ENCODE data around the gene GCNT1.
"Not testable (repeated sequence)": the region's sequence is repeated elsewhere in the genome, so short reads cannot be mapped to it uniquely, and the experiment has no call there.

GCNT1 gene

GRCh38 chr9:76433836-76434235 is 25.1 kb upstream of the GCNT1 start:
- H3K27ac Mint-ChIP-seq, result no peak overlapping the region
- peaks cover 39% of the 10 kb centered on the region for H3K4me1 Mint-ChIP-seq (ENCODE audit: low read depth)
- H3K36me3 Mint-ChIP-seq (ENCODE audit: low read depth), result no peaks in the 10 kb centered on the region
- H3K4me3 Mint-ChIP-seq, result no peak overlapping the region
- H3K9me3 Mint-ChIP-seq, result no peaks in the 10 kb centered on the region
- H3K27me3 Mint-ChIP-seq, result no peaks in the 10 kb centered on the region

DNA sequence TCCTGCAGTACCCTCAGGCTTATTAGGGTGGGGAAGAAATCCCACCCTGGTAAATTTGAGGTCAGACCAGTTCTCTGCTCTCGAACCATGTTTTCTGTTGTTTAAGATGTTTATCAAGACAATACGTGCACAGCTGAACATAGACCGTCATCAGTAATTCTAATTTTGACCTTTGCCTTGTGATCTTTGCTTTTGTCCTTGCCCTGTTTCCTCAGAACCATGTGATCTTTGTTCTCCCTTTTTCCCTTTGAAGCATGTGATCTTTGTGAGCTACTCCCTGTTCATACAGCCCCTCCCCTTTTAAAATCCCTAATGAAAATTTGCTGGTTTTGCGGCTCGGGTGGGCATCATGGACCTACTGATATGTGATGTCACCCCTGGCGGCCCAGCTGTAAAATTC is 24.1 kb upstream of the GCNT1 start:
- peaks cover 47% of the 10 kb centered on the region for H3K4me1 Mint-ChIP-seq (ENCODE audit: low read depth)
- not testable (repeated sequence) for H3K4me3 Mint-ChIP-seq; H3K27me3 Mint-ChIP-seq; H3K9me3 Mint-ChIP-seq; H3K27ac Mint-ChIP-seq; H3K36me3 Mint-ChIP-seq (ENCODE audit: low read depth)

GRCh38 chr9:76437017-76437699 is 21.8 kb upstream of the GCNT1 start:
- H3K4me1 Mint-ChIP-seq (ENCODE audit: low read depth), result peaks cover 68% of the 10 kb centered on the region
- H3K36me3 Mint-ChIP-seq (ENCODE audit: low read depth); H3K9me3 Mint-ChIP-seq; H3K27ac Mint-ChIP-seq; H3K4me3 Mint-ChIP-seq; H3K27me3 Mint-ChIP-seq: not testable (repeated sequence)

- H3K4me3 Mint-ChIP-seq, result no peak overlapping the region
- no peaks in the 10 kb centered on the region for H3K27me3 Mint-ChIP-seq
- peaks cover 65% of the 10 kb centered on the region for H3K4me1 Mint-ChIP-seq (ENCODE audit: low read depth)
- peaks cover 4% of the 10 kb centered on the region for H3K36me3 Mint-ChIP-seq (ENCODE audit: low read depth)
- H3K9me3 Mint-ChIP-seq, result no peaks in the 10 kb centered on the region
- peak overlapping the region; percentile 80 for H3K27ac Mint-ChIP-seq
Observed at GRCh38 chr9:76438841-76439588, 20.0 kb upstream of the GCNT1 start.

DNA sequence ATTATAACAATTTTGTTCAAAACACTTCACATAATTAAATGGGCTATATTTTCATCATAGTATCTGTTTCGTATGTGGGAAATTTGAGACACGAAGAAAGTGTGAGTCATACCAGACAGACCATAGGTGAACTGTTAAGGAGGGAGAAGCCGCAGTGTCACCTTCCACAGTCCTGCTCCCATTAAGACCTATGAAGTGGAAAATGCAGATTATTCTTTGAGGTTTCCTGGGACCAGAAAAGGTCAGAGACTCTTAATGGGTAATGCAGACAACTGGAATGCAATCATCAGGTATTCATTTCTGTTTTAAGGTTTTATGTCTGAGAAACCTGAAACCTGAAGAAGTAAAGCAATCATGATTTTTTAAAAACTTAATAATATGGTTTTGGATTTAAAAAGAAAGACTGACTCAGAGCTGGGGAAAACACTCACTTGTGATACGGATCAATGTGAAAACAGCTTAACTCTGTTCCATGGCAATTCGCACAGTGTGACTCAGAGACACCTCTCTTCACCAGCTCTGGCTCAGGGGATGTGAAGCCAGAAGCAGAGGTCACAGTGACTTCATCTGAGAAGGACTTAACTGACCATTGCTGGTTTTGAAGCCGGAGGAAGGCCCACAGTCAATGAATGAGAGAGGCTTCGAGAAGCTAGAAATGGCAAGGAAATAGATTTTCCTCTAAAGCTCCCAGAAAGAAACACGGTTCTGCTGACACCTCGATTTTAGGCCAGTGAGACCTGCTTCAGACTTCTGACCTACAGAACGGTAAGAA is 17.2 kb upstream of the GCNT1 start:
- peak overlapping the region; percentile 83 for H3K4me3 Mint-ChIP-seq
- no peaks in the 10 kb centered on the region for H3K9me3 Mint-ChIP-seq
- no peaks in the 10 kb centered on the region for H3K27me3 Mint-ChIP-seq
- peaks cover 4% of the 10 kb centered on the region for H3K36me3 Mint-ChIP-seq (ENCODE audit: low read depth)
- peaks cover 66% of the 10 kb centered on the region for H3K4me1 Mint-ChIP-seq (ENCODE audit: low read depth)
- peak overlapping the region; percentile 97 for H3K27ac Mint-ChIP-seq

- peak overlapping the region; percentile 43 for H3K27ac Mint-ChIP-seq
- H3K36me3 Mint-ChIP-seq (ENCODE audit: low read depth), result peaks cover 4% of the 10 kb centered on the region
- no peaks in the 10 kb centered on the region for H3K27me3 Mint-ChIP-seq
- peak overlapping the region; percentile 83 for H3K4me3 Mint-ChIP-seq
- peaks cover 51% of the 10 kb centered on the region for H3K4me1 Mint-ChIP-seq (ENCODE audit: low read depth)
- H3K9me3 Mint-ChIP-seq, result no peaks in the 10 kb centered on the region
Observed at GRCh38 chr9:76443887-76444286, 15.1 kb upstream of the GCNT1 start.

GRCh38 chr9:76444322-76444929 is 14.6 kb upstream of the GCNT1 start:
- Mint-ChIP-seq H3K4me1 (ENCODE audit: low read depth) (peaks cover 45% of the 10 kb centered on the region), H3K4me3 (peak overlapping the region; percentile 83), H3K27me3 (no peaks in the 10 kb centered on the region), H3K9me3 (no peaks in the 10 kb centered on the region), H3K36me3 (ENCODE audit: low read depth) (peaks cover 4% of the 10 kb centered on the region), H3K27ac (peak overlapping the region; percentile 43)

DNA sequence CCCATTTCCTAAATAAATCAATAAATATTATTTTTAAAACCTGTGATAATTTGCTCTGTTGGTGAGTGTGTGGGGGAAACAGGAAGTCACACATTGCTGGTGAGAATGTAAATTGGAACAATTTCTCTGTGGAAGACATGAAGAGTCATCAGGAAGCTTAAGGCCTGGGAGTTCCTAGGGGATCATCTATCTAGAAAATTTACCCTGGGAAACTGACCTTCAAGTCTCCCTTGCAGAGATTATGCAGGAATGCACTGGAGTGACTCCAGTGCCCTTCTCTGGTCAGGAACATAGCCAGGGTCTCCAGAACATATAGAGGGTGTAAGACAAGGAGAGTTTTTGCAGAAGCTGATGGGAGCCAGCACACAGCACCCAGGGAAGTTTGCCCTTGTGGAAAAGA is 13.0 kb upstream of the GCNT1 start:
- H3K27me3 Mint-ChIP-seq, result no peaks in the 10 kb centered on the region
- H3K4me3 Mint-ChIP-seq, result no peak overlapping the region
- peaks cover 32% of the 10 kb centered on the region for H3K4me1 Mint-ChIP-seq (ENCODE audit: low read depth)
- no peak overlapping the region for H3K27ac Mint-ChIP-seq
- H3K36me3 Mint-ChIP-seq (ENCODE audit: low read depth), result peaks cover 4% of the 10 kb centered on the region
- no peaks in the 10 kb centered on the region for H3K9me3 Mint-ChIP-seq

DNA sequence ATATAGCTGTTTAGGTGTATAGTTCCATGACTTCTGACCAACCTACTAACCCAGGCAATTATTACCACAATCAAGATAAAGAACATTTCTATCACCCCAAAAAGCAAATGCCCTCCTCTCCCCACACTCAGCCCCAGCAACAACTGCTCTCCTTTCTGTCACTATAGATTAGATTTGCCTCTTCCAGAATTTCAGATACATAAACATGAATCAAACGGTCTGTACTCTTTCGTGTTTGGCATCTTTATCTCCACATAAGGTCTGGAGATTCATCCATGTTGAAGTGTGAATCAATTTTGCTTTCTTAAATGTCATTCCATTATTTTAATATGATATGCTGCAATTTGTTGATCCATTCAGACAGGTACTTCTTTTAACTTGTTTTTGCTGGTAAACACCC is 10.5 kb upstream of the GCNT1 start:
- H3K9me3 Mint-ChIP-seq, result no peaks in the 10 kb centered on the region
- H3K4me1 Mint-ChIP-seq (ENCODE audit: low read depth), result peaks cover 17% of the 10 kb centered on the region
- no peak overlapping the region for H3K27ac Mint-ChIP-seq
- H3K4me3 Mint-ChIP-seq, result no peak overlapping the region
- H3K27me3 Mint-ChIP-seq, result no peaks in the 10 kb centered on the region
- H3K36me3 Mint-ChIP-seq (ENCODE audit: low read depth), result no peaks in the 10 kb centered on the region

- no peak overlapping the region for H3K4me3 Mint-ChIP-seq
- no peaks in the 10 kb centered on the region for H3K27me3 Mint-ChIP-seq
- H3K9me3 Mint-ChIP-seq, result no peaks in the 10 kb centered on the region
- H3K27ac Mint-ChIP-seq, result no peak overlapping the region
- peaks cover 9% of the 10 kb centered on the region for H3K36me3 Mint-ChIP-seq (ENCODE audit: low read depth)
- peaks cover 11% of the 10 kb centered on the region for H3K4me1 Mint-ChIP-seq (ENCODE audit: low read depth)
Observed at GRCh38 chr9:76451234-76451633, 7.7 kb upstream of the GCNT1 start.

DNA sequence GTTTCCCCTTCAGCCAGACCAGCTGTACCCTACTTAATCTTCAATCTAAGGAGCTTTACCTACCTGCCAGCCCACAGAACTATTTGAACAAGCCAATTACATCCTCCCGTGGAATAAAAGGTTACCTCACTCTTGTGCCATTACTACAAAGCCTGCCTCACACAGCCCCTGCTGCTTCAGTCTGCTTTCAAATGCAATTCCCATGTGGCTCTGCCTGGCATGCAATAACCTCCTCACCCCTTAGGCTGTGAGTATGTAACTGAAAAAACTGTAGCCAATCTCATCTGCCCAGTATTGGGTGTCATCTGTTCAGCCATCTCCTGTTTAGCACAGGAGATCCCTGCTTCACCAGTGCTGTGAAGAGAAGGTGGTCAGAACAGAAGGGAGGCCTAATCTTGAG is 6.1 kb upstream of the GCNT1 start:
- peaks cover 9% of the 10 kb centered on the region for H3K36me3 Mint-ChIP-seq (ENCODE audit: low read depth)
- no peak overlapping the region for H3K27ac Mint-ChIP-seq
- no peak overlapping the region for H3K4me3 Mint-ChIP-seq
- H3K4me1 Mint-ChIP-seq (ENCODE audit: low read depth), result peaks cover 12% of the 10 kb centered on the region
- H3K9me3 Mint-ChIP-seq, result no peaks in the 10 kb centered on the region
- no peaks in the 10 kb centered on the region for H3K27me3 Mint-ChIP-seq

DNA sequence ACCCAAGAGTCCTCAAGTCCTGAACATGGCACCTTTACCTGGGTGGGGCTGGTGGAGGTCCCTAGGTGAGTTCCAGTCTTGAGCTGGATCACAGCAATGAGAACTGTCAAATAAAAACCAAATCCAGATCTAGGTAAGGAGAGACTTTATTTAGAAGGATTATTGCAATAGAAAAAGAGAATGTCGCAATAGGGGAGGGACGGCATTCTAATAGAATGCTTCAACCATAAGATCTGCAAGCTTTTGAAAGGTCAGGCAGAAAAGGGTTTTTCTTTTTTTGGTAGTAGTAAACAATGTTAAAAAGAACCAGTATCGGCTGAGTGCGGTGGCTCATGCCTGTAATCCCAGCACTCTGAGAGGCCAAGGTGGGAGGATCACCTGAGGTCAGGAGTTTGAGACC is 5.2 kb upstream of the GCNT1 start:
- Mint-ChIP-seq H3K4me3 (no peak overlapping the region), H3K36me3 (ENCODE audit: low read depth) (peaks cover 9% of the 10 kb centered on the region), H3K9me3 (no peaks in the 10 kb centered on the region), H3K27me3 (no peaks in the 10 kb centered on the region), H3K27ac (no peak overlapping the region), H3K4me1 (ENCODE audit: low read depth) (peaks cover 17% of the 10 kb centered on the region)

- Mint-ChIP-seq H3K9me3 (no peaks in the 10 kb centered on the region), H3K36me3 (ENCODE audit: low read depth) (peaks cover 9% of the 10 kb centered on the region), H3K4me3 (no peak overlapping the region), H3K4me1 (ENCODE audit: low read depth) (peaks cover 18% of the 10 kb centered on the region), H3K27me3 (no peaks in the 10 kb centered on the region), H3K27ac (no peak overlapping the region)
Observed at GRCh38 chr9:76454311-76454710, 4.7 kb upstream of the GCNT1 start.

GRCh38 chr9:76456202-76456926 is 2.6 kb upstream of the GCNT1 start:
- Mint-ChIP-seq H3K4me1 (ENCODE audit: low read depth) (peaks cover 33% of the 10 kb centered on the region), H3K36me3 (ENCODE audit: low read depth) (peaks cover 9% of the 10 kb centered on the region), H3K9me3 (no peaks in the 10 kb centered on the region), H3K4me3 (no peak overlapping the region), H3K27me3 (peaks cover 4% of the 10 kb centered on the region), H3K27ac (no peak overlapping the region)
